ENCODE results near the gene LYPD6B.
"Not testable (repeated sequence)": the region's sequence is repeated elsewhere in the genome, so short reads cannot be mapped to it uniquely, and the experiment has no call there.

Gene LYPD6B

DNA sequence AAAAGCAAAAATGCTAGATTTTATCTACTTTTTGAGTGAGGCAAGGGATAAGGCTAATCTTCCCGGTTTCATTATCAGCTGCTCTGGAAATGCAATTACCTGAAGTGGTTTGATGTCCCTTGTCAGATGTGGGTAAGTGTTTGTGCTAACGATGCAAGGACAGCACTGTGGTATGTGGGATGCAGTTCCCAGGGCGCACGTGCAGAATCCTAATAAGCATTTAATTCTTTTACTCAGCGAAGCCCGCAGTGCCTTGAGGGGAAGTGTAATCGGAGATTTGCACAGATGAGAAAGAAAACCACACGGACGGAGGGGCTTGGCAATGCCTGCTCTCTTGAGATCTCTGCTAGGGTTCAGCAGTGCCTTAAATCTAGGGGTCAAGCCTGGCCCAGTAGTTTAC, 183.4 kb downstream of the LYPD6B start:
- no peak for DNase-seq

DNA sequence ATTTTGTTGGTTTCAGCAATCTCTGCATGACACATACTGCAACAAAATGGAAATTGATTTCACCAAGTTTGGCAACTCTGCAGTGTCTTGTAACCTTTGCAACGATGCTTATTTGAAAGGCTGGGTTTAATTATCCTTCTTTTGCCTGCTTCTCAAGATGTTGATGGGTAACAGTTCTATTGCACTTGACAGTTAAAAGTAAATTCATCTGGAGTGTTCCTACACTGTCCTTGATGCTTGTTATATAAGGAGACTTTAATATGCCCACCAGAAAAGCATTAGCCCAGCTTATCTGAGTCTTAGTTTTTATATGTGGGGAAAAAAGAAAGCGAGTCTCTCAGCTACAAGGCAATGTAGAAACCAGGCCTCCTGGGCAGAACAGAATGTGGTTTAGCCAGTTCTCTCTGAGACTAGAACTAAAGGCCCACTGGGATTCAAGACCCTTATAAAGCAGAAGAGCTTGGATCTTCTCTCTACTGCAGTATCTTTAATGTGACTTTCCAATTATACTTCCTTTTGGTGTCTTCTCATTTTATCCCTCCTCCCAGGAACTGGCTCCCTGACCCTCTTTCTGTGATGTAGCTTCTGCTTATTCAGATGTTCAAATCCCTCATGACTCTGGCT, 185.1 kb downstream of the LYPD6B start:
- no peak for DNase-seq

DNA sequence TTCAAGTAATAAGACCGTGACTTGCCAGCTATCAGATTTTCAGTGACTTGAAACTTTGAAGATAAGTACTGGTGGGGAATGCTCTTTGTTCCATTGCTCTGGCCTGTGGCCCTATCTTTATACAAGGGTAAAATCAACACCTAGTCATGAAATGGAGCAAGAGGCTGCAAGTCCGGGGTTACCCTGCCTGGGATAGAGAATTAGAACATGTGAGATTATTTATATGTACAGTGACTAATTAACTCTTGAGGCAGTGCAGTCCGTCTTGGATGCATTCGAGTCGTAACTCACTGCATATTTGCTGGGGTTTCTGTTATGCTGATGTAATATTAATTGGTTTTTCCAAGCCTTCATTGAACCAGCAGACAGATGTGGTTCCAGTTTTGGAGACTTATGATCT, 186.0 kb downstream of the LYPD6B start:
- no peak for DNase-seq

DNA sequence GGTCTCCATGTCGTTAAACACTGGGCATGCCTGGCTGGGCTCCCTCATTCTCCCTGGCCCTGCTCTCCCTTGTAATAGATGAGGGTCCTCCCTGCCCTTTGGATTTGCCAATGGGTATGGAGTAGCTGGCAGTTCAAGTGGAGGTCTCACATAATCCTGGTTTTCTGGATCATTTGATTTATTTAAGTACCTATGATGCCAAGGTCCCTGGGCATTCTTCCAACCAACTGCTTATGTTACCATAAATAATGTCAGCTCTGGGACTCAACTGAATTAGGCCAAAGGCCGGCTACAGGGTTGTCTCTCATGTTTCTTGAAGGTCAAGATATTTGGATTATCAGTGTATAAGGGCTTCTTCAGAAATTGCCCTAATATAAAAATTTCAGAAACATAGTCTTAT, 186.9 kb downstream of the LYPD6B start:
- DNase-seq, result no peak

DNA sequence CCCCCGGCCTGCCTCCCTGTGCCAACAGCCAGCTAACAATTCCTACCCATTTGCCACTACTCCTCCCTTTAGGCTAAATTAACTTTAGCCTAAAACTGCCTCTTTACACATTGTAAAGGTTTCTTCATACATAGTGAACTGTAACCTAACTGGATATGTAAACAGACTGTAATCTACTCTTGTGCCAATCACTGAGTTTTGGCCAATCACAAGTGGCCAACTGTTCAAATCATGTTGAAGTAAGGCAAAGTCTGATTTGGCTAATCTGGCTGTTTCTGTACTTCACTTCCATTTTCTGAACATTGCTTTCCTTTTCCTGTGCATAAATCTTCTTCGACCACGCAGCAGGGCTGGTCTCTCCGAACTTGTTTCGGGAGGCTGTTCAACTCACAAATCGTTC, 188.3 kb downstream of the LYPD6B start:
- DNase-seq, result no peak

DNA sequence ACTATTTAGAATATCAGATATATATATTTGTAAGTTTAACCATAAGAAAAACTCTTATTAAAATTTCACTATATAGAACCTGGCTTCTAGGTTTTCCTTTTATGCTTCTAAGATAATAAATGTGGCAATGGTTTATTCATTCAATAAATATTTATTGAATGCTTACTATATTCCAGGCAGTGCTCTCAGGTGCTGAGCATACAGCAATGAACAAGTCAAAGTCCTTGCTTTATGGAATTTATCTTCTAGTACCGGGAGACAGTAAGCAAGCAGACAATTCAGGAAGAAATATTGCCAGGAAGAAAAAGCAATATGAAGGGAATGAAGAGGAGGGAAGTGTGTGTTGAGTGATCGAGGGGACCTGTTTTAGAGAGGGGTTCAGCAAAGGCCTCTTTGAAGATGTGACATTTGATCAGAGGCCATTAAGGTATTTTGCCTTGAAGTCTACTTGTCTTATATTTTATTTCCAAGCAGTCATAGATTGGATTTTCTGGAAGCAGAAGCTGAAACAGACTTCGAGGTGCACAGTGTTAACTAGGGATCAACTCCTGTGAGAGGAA, 197.4 kb downstream of the LYPD6B start:
- no peak for DNase-seq

DNA sequence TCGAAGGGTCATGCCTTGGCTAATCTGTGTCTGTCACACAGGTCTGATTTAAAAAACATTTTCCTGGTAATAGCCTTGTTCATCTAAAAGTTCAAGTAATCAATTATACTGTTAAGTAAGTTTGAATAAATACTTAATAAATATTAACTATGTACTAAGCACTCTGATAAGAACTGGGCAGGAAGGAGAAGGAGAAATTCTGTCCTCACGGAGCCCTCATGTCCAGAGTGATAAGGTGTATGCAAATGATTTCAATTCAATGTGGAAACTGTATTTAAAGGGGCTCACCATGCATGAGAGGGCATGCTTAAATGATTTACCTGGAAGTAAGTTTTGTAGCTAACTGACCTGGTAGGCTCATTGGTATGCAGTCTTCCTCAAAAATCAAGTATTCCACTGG, 197.9 kb downstream of the LYPD6B start:
- no peak for DNase-seq

DNA sequence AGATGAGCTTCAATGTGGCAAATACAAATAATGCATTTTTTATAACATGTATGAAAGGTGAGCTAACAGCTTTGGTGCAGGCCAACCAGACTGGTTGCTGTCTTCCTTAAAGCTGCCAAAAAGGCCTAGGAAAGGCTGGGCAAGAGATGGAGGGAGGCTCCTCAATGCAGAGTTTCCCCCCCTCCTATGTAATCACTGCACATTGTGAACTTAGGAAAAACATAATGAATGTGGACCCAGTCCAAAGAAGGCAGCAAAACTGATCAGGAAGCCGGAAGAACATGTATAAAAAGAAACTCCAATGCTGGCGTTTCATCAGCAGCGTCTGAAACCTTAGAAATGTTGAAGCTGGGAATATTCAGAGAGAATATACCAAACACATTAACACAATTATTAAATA, 207.7 kb downstream of the LYPD6B start:
- DNase-seq, result no peak

DNA sequence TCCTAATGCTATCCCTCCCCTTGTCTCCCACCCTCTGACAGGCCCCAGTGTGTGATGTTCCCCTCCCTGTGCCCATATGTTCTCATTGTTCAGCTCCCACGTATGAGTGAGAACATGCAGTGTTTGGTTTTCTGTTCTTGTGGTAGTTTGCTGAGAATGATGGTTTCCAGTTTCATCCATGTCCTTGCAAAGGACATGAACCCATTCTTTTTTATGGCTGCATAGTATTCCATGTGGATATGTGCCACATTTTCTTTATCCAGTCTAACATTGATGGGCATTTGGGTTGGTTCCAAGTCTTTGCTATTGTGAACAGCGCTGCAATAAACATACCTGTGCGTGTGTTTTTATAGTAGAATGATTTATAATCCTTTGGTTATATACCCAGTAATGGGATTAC, 212.9 kb downstream of the LYPD6B start:
- not testable (repeated sequence) for DNase-seq

DNA sequence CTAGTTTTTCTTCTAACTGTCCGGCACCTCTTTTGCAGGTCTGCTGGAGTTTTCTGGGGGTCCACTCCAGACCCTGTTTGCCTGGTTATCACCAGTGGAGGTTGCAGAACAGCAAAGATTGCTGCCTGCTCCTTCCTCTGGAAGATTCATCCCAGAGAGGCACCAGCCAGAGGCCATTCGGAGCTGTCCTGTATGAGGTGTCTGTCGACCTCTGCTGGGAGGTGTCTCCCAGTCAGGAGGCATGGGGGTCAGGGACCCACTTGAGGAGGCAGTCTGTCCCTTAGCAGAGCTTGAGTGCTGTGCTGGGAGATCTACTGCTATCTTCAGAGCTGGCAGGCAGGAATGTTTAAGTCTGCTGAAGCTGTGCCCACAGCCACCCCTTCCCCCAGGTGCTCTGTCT, 218.4 kb downstream of the LYPD6B start:
- not testable (repeated sequence) for DNase-seq

DNA sequence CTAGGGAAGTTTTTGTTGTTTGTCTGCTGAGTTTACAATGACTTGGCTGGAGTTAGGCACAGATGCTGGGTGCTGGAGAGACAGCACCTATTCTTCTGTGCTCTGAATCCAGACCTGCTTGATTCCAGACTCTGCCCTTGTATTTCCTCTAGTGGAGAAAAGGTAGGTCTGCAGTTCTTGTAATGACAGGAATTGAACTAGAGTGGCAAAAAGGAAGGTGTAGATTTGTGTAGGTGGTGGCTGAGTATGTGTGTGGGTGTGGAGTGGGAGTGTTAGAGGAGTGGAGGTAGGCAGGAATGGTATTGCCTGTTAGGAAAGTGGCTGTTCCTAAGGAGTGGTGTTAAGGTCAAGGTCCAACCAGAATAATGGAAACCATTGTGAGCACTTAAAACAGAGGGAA, 220.0 kb downstream of the LYPD6B start:
- peak; percentile 0 for DNase-seq

DNA sequence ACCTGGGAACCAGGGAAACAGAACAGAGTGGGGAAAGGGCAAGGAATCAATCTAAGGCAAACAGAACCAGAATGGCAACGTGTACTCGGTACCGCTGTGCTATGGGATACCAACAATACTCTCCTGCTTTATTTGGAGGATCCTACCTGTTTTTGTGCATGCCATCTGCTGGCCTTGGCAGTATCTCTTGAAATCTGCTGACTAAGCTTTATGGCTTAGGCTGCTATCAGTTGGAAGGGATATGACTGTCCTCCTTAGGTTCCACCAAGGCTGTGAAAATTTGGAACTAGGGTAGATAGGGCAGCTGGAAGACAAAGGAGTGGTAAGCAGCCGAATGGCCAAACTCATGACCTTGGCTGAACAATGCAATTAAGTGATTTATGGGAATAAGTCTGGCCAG, 220.6 kb downstream of the LYPD6B start:
- DNase-seq, result no peak

DNA sequence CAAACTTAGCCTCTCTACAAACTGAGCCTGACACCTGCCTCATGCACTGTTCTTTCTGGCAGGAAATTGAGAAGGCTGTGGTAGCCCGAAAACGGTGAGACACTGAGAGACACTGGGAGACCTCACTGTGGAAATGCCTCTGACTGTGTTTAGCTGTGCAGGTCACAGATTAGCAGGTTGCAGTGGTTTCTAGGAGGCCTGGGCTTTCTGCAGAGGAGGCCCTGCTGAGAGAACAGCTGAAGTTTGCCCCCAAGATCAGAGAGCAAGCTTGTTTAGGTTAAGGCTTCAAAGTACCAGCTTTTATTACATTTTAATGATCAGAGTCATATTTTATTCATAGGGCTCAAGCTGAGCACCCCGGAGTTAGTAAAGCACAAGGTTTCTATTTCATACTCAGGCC, 223.2 kb downstream of the LYPD6B start:
- no peak for DNase-seq
